IMR-90 (cell line): ENCODE data around the gene COL4A1. TPM values are rescaled to one million over a fixed set of nuclear protein-coding genes. Genes with fewer than 3 reads are reported as not detected.
A peak's percentile ranks its signal among the peaks of the same experiment; 100 is the strongest.

ENCODE experiments used
- ATAC-seq: fragments of 200-7000 bp; cut with Tn5 transposase; 2 replicates; pipeline ENCODE4 v1.9.1; 2020; ENCODE audit warnings: low read depth, mild to moderate bottlenecking, moderate library complexity
- BruUV-seq: library from RNA; stranded (reverse); fragments of 400-500 nt; replicated peaks from 2 replicates; lab custom pipeline; 2021; lab: Mats Ljungman, UMichigan
- CTCF ChIA-PET: fragments of 300-600 bp; formaldehyde crosslinking; extraction: SDS; loops from one replicate; lab custom pipeline; 2021; ENCODE audit warnings: antibody characterized with exemption; lab: Yijun Ruan, JAX
- POLR2A ChIA-PET: fragments of 300-600 bp; sonication (Branson Sonifier 250); formaldehyde crosslinking; loops from one replicate; lab custom pipeline; 2022; ENCODE audit warnings: antibody characterized with exemption; ENCODE audit not compliant: unreplicated experiment; lab: Charles Lee
- DNase-seq: peaks from one replicate; pipeline ENCODE4 v3.0.0; 2013
- H2AFZ ChIP-seq: replicated peaks from 2 replicates; pipeline ENCODE3; 2013; ENCODE audit warnings: low read length, mild to moderate bottlenecking; ENCODE audit not compliant: poor library complexity
- H2AK5ac ChIP-seq: 2 replicates; pipeline ENCODE4 v1.6.1; 2013; ENCODE audit warnings: low read depth, low read length, inconsistent platforms
- H2AK9ac ChIP-seq: replicated peaks from 2 replicates; pipeline ENCODE3; 2013; ENCODE audit warnings: mild to moderate bottlenecking, low read depth, low read length, moderate library complexity; ENCODE audit not compliant: poor library complexity
- H2BK120ac ChIP-seq: 2 replicates; pipeline ENCODE4 v1.6.1; 2013; ENCODE audit warnings: low read depth, low read length, inconsistent platforms
- H2BK15ac ChIP-seq: 3 replicates; pipeline ENCODE4 v1.6.1; 2013; ENCODE audit warnings: low read depth, low read length, inconsistent platforms
- H2BK20ac ChIP-seq: 2 replicates; pipeline ENCODE4 v1.6.1; 2013; ENCODE audit warnings: low read depth, mild to moderate bottlenecking, inconsistent platforms, low read length, moderate library complexity
- H2BK5ac ChIP-seq: 2 replicates; pipeline ENCODE4 v1.6.1; 2013; ENCODE audit warnings: mild to moderate bottlenecking, low read depth, low read length, inconsistent platforms; ENCODE audit not compliant: poor library complexity, severe bottlenecking
- H3K14ac ChIP-seq: replicated peaks from 2 replicates; pipeline ENCODE4 v1.6.1; 2013; ENCODE audit warnings: low read depth, low read length, inconsistent platforms
- H3K18ac ChIP-seq: 2 replicates; pipeline ENCODE4 v1.6.1; 2013; ENCODE audit warnings: low read depth, low read length, control low read depth
- H3K23ac ChIP-seq: 2 replicates; pipeline ENCODE4 v1.6.1; 2013; ENCODE audit warnings: low read depth, low read length, inconsistent platforms
- H3K27ac ChIP-seq: 2 replicates; pipeline ENCODE4 v1.5.1; 2013; ENCODE audit warnings: mild to moderate bottlenecking, control low read depth, low read length; ENCODE audit not compliant: insufficient read depth
- H3K27me3 ChIP-seq: 2 replicates; pipeline ENCODE4 v1.6.1; 2013; ENCODE audit warnings: low read length; ENCODE audit not compliant: control insufficient read depth, insufficient read depth
- H3K36me3 ChIP-seq: 2 replicates; pipeline ENCODE4 v1.6.1; 2013; ENCODE audit warnings: low read length, mixed read lengths; ENCODE audit not compliant: control insufficient read depth, insufficient read depth
- H3K4ac ChIP-seq: 2 replicates; pipeline ENCODE4 v1.6.1; 2013; ENCODE audit warnings: low read depth, low read length, inconsistent platforms
- H3K4me1 ChIP-seq: 2 replicates; pipeline ENCODE4 v1.6.1; 2013; ENCODE audit warnings: low read length, mixed read lengths; ENCODE audit not compliant: control insufficient read depth, insufficient read depth
- H3K4me2 ChIP-seq: 2 replicates; pipeline ENCODE4 v1.6.1; 2013; ENCODE audit warnings: low read depth, mild to moderate bottlenecking, control low read depth, low read length, moderate library complexity
- H3K4me3 ChIP-seq: 2 replicates; pipeline ENCODE4 v1.5.1; 2013; ENCODE audit warnings: low read depth, mild to moderate bottlenecking, control low read depth, low read length, moderate library complexity; ENCODE audit not compliant: insufficient read depth
- H3K56ac ChIP-seq: 2 replicates; pipeline ENCODE4 v1.6.1; 2013; ENCODE audit warnings: low read length, inconsistent platforms; ENCODE audit not compliant: insufficient read depth; ENCODE audit errors: extremely low read depth
- H3K79me1 ChIP-seq, 2 experiments: 2 replicates each; pipeline ENCODE4 v1.6.1; 2013; ENCODE audit warnings: low read length in 2 of 2, inconsistent platforms in 1 of 2, low read depth in 1 of 2
- H3K9ac ChIP-seq: 2 replicates; pipeline ENCODE4 v1.6.1; 2013; ENCODE audit warnings: low read depth, low read length, control low read depth
- H3K9me1 ChIP-seq: 2 replicates; pipeline ENCODE4 v1.6.1; 2013; ENCODE audit warnings: low read length, inconsistent platforms; ENCODE audit not compliant: insufficient read depth
- H3K9me3 ChIP-seq: 2 replicates; pipeline ENCODE4 v1.6.1; 2013; ENCODE audit warnings: low read length; ENCODE audit not compliant: control insufficient read depth, insufficient read depth
- H4K20me1 ChIP-seq: 2 replicates; pipeline ENCODE4 v1.6.1; 2013; ENCODE audit warnings: low read length, inconsistent platforms; ENCODE audit not compliant: insufficient read depth
- H4K5ac ChIP-seq: 2 replicates; pipeline ENCODE4 v1.6.1; 2013; ENCODE audit warnings: mild to moderate bottlenecking, low read depth, low read length, control low read depth
- H4K8ac ChIP-seq, 2 experiments: 2 replicates each; pipeline ENCODE4 v1.6.1; 2013; ENCODE audit warnings: low read depth in 2 of 2, low read length in 2 of 2, control low read depth in 1 of 2, inconsistent platforms in 1 of 2
- H4K91ac ChIP-seq: 2 replicates; pipeline ENCODE4 v1.6.1; 2013; ENCODE audit warnings: low read depth, low read length, inconsistent platforms; ENCODE audit not compliant: insufficient read depth
- MAFK ChIP-seq: IDR thresholded peaks from 2 replicates; pipeline ENCODE4 v1.6.1; 2012; ENCODE audit warnings: low read depth, low read length, improper control_type of control experiment
- RAD21 ChIP-seq: IDR thresholded peaks from 2 replicates; pipeline ENCODE4 v1.6.1; 2012; ENCODE audit warnings: low read length, improper control_type of control experiment
- SMC3 ChIP-seq: fragments of 150-350 bp; IDR thresholded peaks from 2 replicates; pipeline ENCODE4 v1.6.1; 2016; ENCODE audit warnings: low read depth, mild to moderate bottlenecking, antibody characterized with exemption, low read length, moderate library complexity
- WGBS, 2 experiments: methylation state at CpG; one replicate each; pipeline versions ENCODE4 v1.1.5 to v1.1.7; 2013; ENCODE audit warnings: missing lambda C conversion rate in 2 of 2; ENCODE audit not compliant: insufficient read length in 1 of 2; ENCODE audit errors: extremely low coverage in 2 of 2; 5-methylcytosine and 5-hydroxymethylcytosine counted together
- dilution Hi-C: fragments of 300-500 bp; cut with HindIII; formaldehyde crosslinking; loops from one replicate; pipeline ENCODE4 v1.14.3; 2018; ENCODE audit warnings: low sequenced_read_pairs; ENCODE audit not compliant: unreplicated experiment
- in situ Hi-C: fragments of 300-500 bp; cut with MboI; formaldehyde crosslinking; loops from 3 replicates; pipeline ENCODE4 v1.14.3; 2019; ENCODE audit warnings: low sequenced_read_pairs, inconsistent platforms, mixed read lengths
- intact Hi-C: fragments of 100-400 bp; cut with micrococcal nuclease; formaldehyde crosslinking; loops from 2 replicates; pipeline ENCODE4 v1.10.0; 2022
- polyA plus RNA-seq, 3 experiments: library from polyadenylated mRNA; depleted of rRNA; stranded (reverse); fragments of >200 nt; gene quantifications; 2 replicates each; pipeline ENCODE4 v1.2.3, GENCODE V29; 2012; ENCODE audit warnings: low replicate concordance in 1 of 3
- total RNA-seq: library from RNA; depleted of rRNA; stranded (reverse); fragments of >200 nt; gene quantifications from 2 replicates; pipeline ENCODE4 v1.2.3, GENCODE V29; 2012

COL4A1 gene
- total and polyA plus RNA-seq, 2 of the 4 experiments (the other 2 are of a cell fraction) = 230 to 337 TPM

- ChIA-PET POLR2A (no interaction called here), CTCF (no interaction called here)
- Histone ChIP-seq H3K79me1 (peaks cover 37 to 89% of the 10 kb centered on the region in 2 experiments), H4K91ac (peak overlapping the region; percentile 9; the same call in 1 of the 2 replicates), H3K9ac (no peak overlapping the region), H3K36me3 (peaks cover 29% of the 10 kb centered on the region), H2AK5ac (peak overlapping the region; percentile 50; the same call in 1 of the 2 replicates), H4K5ac (peak overlapping the region; percentile 14; the same call in 1 of the 2 replicates), H2BK15ac (peak overlapping the region; percentile 39; the same call in 1 of the 3 replicates), H3K9me3 (no peaks in the 10 kb centered on the region), H3K9me1 (peaks cover 50% of the 10 kb centered on the region), H3K23ac (no peak overlapping the region; the same call in 1 of the 2 replicates), H3K14ac (peak overlapping the region; percentile 65; the same call in 1 of the 2 replicates), H2BK5ac (peak overlapping the region; percentile 40), H3K4me1 (peaks cover 56% of the 10 kb centered on the region), H2AK9ac (no peak overlapping the region), H2BK20ac (no peak overlapping the region), H3K27me3 (no peaks in the 10 kb centered on the region), H4K20me1 (peaks cover 48% of the 10 kb centered on the region), H3K4me2 (no peak overlapping the region), H3K4me3 (no peak overlapping the region), H3K18ac (no peak overlapping the region), H2BK120ac (no peak overlapping the region; the same call in 1 of the 2 replicates), H3K56ac (no peak overlapping the region), H2AFZ (no peak overlapping the region), H3K4ac (peak overlapping the region; percentile 40), H3K27ac (no peak overlapping the region), H4K8ac (peak overlapping the region in 1 of 2 experiments; percentile 32; a peak in 1 of 4 replicates)
- WGBS, 2 experiments = no CpG with 5 or more reads among the region's 2 CpGs
- dilution Hi-C loops = no loop called here
- no peak for ATAC-seq
- intact Hi-C loops = no loop called here
- no TSS peak for BruUV-seq
- DNase-seq = peak; percentile 65
- no peak for TF ChIP-seq RAD21
- TF ChIP-seq SMC3 = no peak
- peak; percentile 66 for TF ChIP-seq MAFK
- in situ Hi-C loops = no loop called here
Measured at GRCh38 chr13:110332750-110333149, 25.8 kb upstream of the COL4A1 start.
